ENCODE data around the gene IL17RB. TPM values are rescaled to one million over a fixed set of nuclear protein-coding genes. Genes with fewer than 3 reads are reported as not detected.

The IL17RB gene
- 1 to 10 TPM in 11 of 12 donors, not detected in 1; 3.0 to 7.9 (median 3.5) TPM for polyA plus RNA-seq (ENCODE audit: insufficient read length in 12 of 12)
- long read RNA-seq, donor 1, partial matches to known transcripts = 52 of 53 reads
- long read RNA-seq, donor 1, other reads (novel, unspliced or antisense) = 0 of 53 reads
- long read RNA-seq, donor 2, partial matches to known transcripts = 13 of 13 reads
- long read RNA-seq, donor 2, other reads (novel, unspliced or antisense) = 0 of 13 reads
- long read RNA-seq, donor 3 = 0 reads
- long read RNA-seq, donor 4 = 0 reads
- long read RNA-seq, donor 5, partial matches to known transcripts = 13 of 13 reads
- long read RNA-seq, donor 5, other reads (novel, unspliced or antisense) = 0 of 13 reads
- long read RNA-seq, donor 6 = 0 reads
- long read RNA-seq, donor 7, partial matches to known transcripts = 15 of 15 reads
- long read RNA-seq, donor 7, other reads (novel, unspliced or antisense) = 0 of 15 reads
- long read RNA-seq, donor 8, partial matches to known transcripts = 0 of 1 reads
- long read RNA-seq, donor 8, other reads (novel, unspliced or antisense) = 0 of 1 reads
- long read RNA-seq, donor 9 = 0 reads
- long read RNA-seq, donor 10, partial matches to known transcripts = 0 of 1 reads
- long read RNA-seq, donor 10, other reads (novel, unspliced or antisense) = 0 of 1 reads
- long read RNA-seq, donor 11, partial matches to known transcripts = 13 of 13 reads
- long read RNA-seq, donor 11, other reads (novel, unspliced or antisense) = 0 of 13 reads

GRCh38 chr3:53846134-53846850 is at the start of gene IL17RB, which contains the start of gene CHDH:
IL17RB (plus strand) TSS chr3:53846568; CDS start chr3:53846589, 21 bp downstream.
CHDH (minus strand) TSS chr3:53846419; CDS start chr3:53824008, 22,411 bp downstream.
- peak; percentile 51 for DNase-seq

DNA sequence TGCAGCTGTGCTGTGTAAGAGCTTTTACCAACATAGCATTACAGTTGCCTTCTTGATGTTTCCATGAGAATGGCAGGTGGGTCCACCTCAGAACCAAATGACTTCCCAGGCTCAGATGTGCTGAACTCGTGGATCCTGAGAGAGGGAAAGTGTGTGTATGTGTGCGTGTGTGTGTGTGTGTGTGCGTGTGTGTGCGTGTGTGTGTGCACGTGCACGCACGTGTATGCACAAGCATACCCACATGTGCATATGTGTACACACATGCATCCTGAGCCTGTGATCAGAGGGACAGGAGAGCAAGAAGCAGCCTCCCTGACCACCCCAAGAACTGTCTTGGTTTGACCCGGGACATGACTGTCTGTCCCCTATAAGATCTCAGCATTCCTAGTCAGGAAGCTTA is 48.2 kb upstream of the IL17RB start:
- DNase-seq = no peak

GRCh38 chr3:53799338-53799865 is 47.0 kb upstream of the IL17RB start:
- DNase-seq = no peak

DNA sequence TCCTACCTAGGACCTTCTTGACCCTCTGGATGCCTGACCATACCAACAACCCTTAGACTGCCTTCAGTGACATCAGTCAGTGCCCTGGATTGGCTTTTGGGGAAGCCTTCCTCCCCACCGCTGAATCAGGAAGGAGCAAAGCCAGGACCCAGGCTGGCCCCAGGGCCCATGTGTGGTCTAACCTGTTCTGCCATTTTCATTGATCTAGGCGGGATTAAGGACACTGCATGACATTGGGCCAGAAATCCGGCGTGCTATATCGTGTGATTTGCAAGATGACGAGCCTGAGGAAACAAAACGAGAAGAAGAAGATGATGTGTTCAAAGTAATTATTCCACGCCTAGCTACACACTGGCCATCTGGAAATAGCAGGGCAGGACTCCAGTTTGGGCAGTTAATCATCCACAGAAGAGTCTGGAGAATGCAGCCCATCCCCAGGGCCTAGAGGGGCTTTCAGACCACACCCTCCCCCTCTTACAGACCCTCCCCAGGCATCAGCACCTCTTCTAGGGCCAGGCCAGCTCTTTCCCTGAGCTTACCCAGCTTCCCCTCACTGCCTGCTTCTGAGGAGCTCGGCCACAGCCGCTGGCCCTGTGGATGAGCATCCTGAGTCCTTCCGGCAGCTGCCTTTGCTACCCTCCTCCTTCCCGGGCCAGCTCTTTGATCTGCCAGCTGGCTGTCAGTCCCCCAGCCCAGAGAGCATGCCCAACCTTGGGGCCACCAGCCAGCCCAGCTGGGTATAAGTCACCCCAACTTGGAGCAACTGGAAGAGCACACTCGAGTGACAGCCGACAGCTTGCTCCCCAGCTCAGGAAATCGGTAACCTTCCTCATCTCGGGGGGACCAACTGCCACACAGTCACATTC is 46.1 kb upstream of the IL17RB start:
- no peak for DNase-seq

GRCh38 chr3:53801319-53801718 is 45.0 kb upstream of the IL17RB start:
- no peak for DNase-seq

- DNase-seq = no peak
Measured at GRCh38 chr3:53802256-53802880, 44.0 kb upstream of the IL17RB start.

- no peak for DNase-seq
Measured at GRCh38 chr3:53803124-53803815, 43.1 kb upstream of the IL17RB start.

GRCh38 chr3:53803816-53804695 is 42.3 kb upstream of the IL17RB start:
- DNase-seq = no peak

GRCh38 chr3:53804697-53805462 is 41.5 kb upstream of the IL17RB start:
- no peak for DNase-seq

- DNase-seq = no peak
Measured at GRCh38 chr3:53805463-53806159, 40.8 kb upstream of the IL17RB start.

- DNase-seq = no peak
Measured at GRCh38 chr3:53806182-53807116, 39.9 kb upstream of the IL17RB start.

- no peak for DNase-seq
Measured at GRCh38 chr3:53807117-53807810, 39.1 kb upstream of the IL17RB start.

GRCh38 chr3:53808496-53808895 is 37.9 kb upstream of the IL17RB start:
- no peak for DNase-seq

GRCh38 chr3:53809267-53809666 is 37.1 kb upstream of the IL17RB start:
- no peak for DNase-seq

DNA sequence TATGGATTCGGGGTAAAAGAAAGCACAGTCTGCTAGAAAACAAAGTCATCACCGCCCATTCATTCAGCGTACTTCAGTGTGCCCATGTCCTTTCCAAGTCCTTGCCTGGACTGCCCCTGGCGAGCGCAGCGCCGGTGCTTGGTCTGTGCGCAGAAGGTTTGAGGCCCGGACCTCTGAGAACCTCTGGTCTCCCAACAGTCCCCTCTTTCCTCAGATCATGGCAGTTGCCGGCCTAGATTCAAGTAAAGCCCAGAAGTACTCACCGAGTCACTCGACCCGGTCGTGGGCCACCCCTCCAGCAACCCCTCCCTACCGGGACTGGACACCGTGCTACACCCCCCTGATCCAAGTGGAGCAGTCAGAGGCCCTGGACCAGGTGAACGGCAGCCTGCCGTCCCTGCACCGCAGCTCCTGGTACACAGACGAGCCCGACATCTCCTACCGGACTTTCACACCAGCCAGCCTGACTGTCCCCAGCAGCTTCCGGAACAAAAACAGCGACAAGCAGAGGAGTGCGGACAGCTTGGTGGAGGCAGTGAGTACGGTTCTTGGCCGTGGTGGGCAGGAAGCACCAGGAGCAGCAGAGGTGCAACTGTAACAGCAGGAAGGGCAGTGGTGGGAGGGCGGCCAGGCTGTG is 36.5 kb upstream of the IL17RB start:
- no peak for DNase-seq

All from muscle of arm (tissue), 14 donors.